Erythroblast (primary cell): ENCODE data around the gene TMEM209.
"Not testable (repeated sequence)": the region's sequence is repeated elsewhere in the genome, so short reads cannot be mapped to it uniquely, and the experiment has no call there.

Experiments
- GATA1 ChIP-seq: IDR thresholded peaks from 2 replicates; pipeline ENCODE4 v1.6.1; 2011; ENCODE audit warnings: low read depth, mild to moderate bottlenecking, control low read depth, low read length, moderate library complexity
- POLR2A ChIP-seq: IDR thresholded peaks from 2 replicates; pipeline ENCODE4 v1.6.1; 2011; ENCODE audit warnings: mild to moderate bottlenecking, low read length

- not testable (repeated sequence) for TF ChIP-seq POLR2A, GATA1
Measured at GRCh38 chr7:130126840-130127239, 78.4 kb downstream of the TMEM209 start.
